H1 (cell line): ENCODE results near the gene RTEL1. TPM values are rescaled to one million over a fixed set of nuclear protein-coding genes. Genes with fewer than 3 reads are reported as not detected.

Experiments used
- CTCF ChIA-PET: fragments of 300-600 bp; sonication (Branson Sonifier 250); formaldehyde crosslinking; loops from one replicate; lab custom pipeline; 2021; ENCODE audit not compliant: partially characterized antibody; lab: Charles Lee
- POLR2A ChIA-PET: fragments of 300-600 bp; sonication (Branson Sonifier 250); formaldehyde crosslinking; loops from one replicate; lab custom pipeline; 2021; ENCODE audit warnings: inconsistent platforms; ENCODE audit not compliant: partially characterized antibody; lab: Charles Lee
- DNase-seq, 2 experiments: peaks; one replicate each; pipeline versions ENCODE4 v3.0.0 to v3.0.0-alpha.2; 2010 to 2022; ENCODE audit warnings: low spot score in 2 of 2, low read depth in 1 of 2, mixed read lengths in 1 of 2
- FAIRE-seq: peaks from 2 replicates; lab custom pipeline; 2011; peaks lifted over from hg19 to GRCh38; lab: Jason Lieb, UNC
- H2AFZ ChIP-seq: 2 replicates; pipeline ENCODE4 v1.8.1; 2012; ENCODE audit warnings: low read length, inconsistent platforms
- H2AK5ac ChIP-seq: 2 replicates; pipeline ENCODE4 v1.6.1; 2013; ENCODE audit warnings: low read depth, low read length
- H2BK120ac ChIP-seq: replicated peaks from 2 replicates; pipeline ENCODE3; 2013; ENCODE audit warnings: low read depth, low read length, inconsistent platforms
- H2BK12ac ChIP-seq: 2 replicates; pipeline ENCODE4 v1.6.1; 2013; ENCODE audit warnings: low read depth, low read length
- H2BK15ac ChIP-seq: 2 replicates; pipeline ENCODE4 v1.6.1; 2013; ENCODE audit warnings: low read length
- H2BK20ac ChIP-seq: 2 replicates; pipeline ENCODE4 v1.6.1; 2013; ENCODE audit warnings: low read length
- H2BK5ac ChIP-seq: 2 replicates; pipeline ENCODE4 v1.6.1; 2013; ENCODE audit warnings: low read depth, low read length
- H3K14ac ChIP-seq: 2 replicates; pipeline ENCODE4 v1.6.1; 2013; ENCODE audit warnings: inconsistent platforms; ENCODE audit not compliant: insufficient read length
- H3K18ac ChIP-seq: 2 replicates; pipeline ENCODE4 v1.6.1; 2013; ENCODE audit warnings: low read length; ENCODE audit errors: extremely low read depth
- H3K23ac ChIP-seq: 2 replicates; pipeline ENCODE4 v1.6.1; 2013; ENCODE audit warnings: inconsistent platforms; ENCODE audit not compliant: insufficient read length
- H3K23me2 ChIP-seq: 2 replicates; pipeline ENCODE4 v1.6.1; 2013; ENCODE audit warnings: low read depth, low read length
- H3K27ac ChIP-seq: 2 replicates; pipeline ENCODE4 v1.6.1; 2011; ENCODE audit warnings: low read depth, low read length, inconsistent platforms
- H3K27me3 ChIP-seq, 4 experiments: replicated peaks in 1 of 4; 1 replicate in 1 of 4; 2 replicates in 3 of 4; pipeline versions ENCODE4 v1.6.1 to v1.8.1; 2011 to 2013; ENCODE audit warnings: low read length in 3 of 4, mild to moderate bottlenecking in 3 of 4, inconsistent platforms in 2 of 4, mixed read lengths in 2 of 4, moderate library complexity in 1 of 4; ENCODE audit not compliant: control insufficient read depth in 3 of 4, insufficient read depth in 3 of 4; ENCODE audit errors: extremely low read depth in 1 of 4
- H3K36me3 ChIP-seq, 4 experiments: 2 replicates each; pipeline versions ENCODE4 v1.6.1 to v1.8.1; 2011 to 2013; ENCODE audit warnings: mild to moderate bottlenecking in 4 of 4, low read length in 3 of 4, moderate library complexity in 2 of 4, control low read depth in 1 of 4, inconsistent platforms in 1 of 4; ENCODE audit not compliant: insufficient read depth in 4 of 4, control insufficient read depth in 2 of 4
- H3K4ac ChIP-seq: replicated peaks from 2 replicates; pipeline ENCODE3; 2013; ENCODE audit warnings: low read length, low read depth, mixed read lengths, inconsistent platforms; ENCODE audit not compliant: insufficient read length
- H3K4me1 ChIP-seq, 4 experiments: replicated peaks in 1 of 4; 1 replicate in 1 of 4; 2 replicates in 3 of 4; pipeline versions ENCODE4 v1.6.1 to v1.8.1; 2011 to 2013; ENCODE audit warnings: low read length in 3 of 4, inconsistent platforms in 2 of 4, mixed read lengths in 1 of 4; ENCODE audit not compliant: insufficient read depth in 4 of 4, control insufficient read depth in 3 of 4
- H3K4me2 ChIP-seq, 2 experiments: 2 replicates each; pipeline versions ENCODE4 v1.6.1 to v1.8.1; 2011 to 2013; ENCODE audit warnings: low read depth in 2 of 2, low read length in 2 of 2, control low read depth in 1 of 2, inconsistent platforms in 1 of 2, mild to moderate bottlenecking in 1 of 2; ENCODE audit not compliant: insufficient read depth in 1 of 2
- H3K4me3 ChIP-seq, 4 experiments: fragments of 200-600, 300-600 bp in 1 of 4; sonication (generic), shearing (Covaris generic), sonication (Bioruptor Twin) in 1 of 4; 2 replicates each; pipeline versions ENCODE4 v1.5.1 to v1.8.1; 2011 to 2016; ENCODE audit warnings: low read length in 4 of 4, low read depth in 3 of 4, control low read depth in 2 of 4, inconsistent platforms in 2 of 4, mild to moderate bottlenecking in 2 of 4, mixed read lengths in 1 of 4, moderate library complexity in 1 of 4; ENCODE audit not compliant: insufficient read depth in 2 of 4; ENCODE audit errors: extremely low read depth in 1 of 4
- H3K56ac ChIP-seq: replicated peaks from 2 replicates; pipeline ENCODE3; 2013; ENCODE audit warnings: low read depth, mild to moderate bottlenecking, mixed read lengths, low read length, inconsistent platforms; ENCODE audit not compliant: insufficient read length
- H3K79me1 ChIP-seq: 2 replicates; pipeline ENCODE4 v1.6.1; 2013; ENCODE audit warnings: low read depth, low read length, control low read depth
- H3K79me2 ChIP-seq, 2 experiments: 2 replicates each; pipeline versions ENCODE4 v1.6.1 to v1.8.1; 2012 to 2013; ENCODE audit warnings: low read length in 2 of 2, mild to moderate bottlenecking in 2 of 2, inconsistent platforms in 1 of 2; ENCODE audit not compliant: insufficient read depth in 2 of 2, control insufficient read depth in 1 of 2
- H3K9ac ChIP-seq, 4 experiments: replicated peaks in 1 of 4; 1 replicate in 1 of 4; 2 replicates in 3 of 4; pipeline versions ENCODE4 v1.6.1 to v1.8.1; 2011 to 2013; ENCODE audit warnings: low read depth in 3 of 4, low read length in 3 of 4, control low read depth in 2 of 4, mild to moderate bottlenecking in 2 of 4, moderate library complexity in 2 of 4, inconsistent platforms in 1 of 4; ENCODE audit errors: extremely low read depth in 1 of 4
- H3K9me3 ChIP-seq, 2 experiments: 2 replicates each; pipeline versions ENCODE4 v1.6.1 to v1.8.1; 2012 to 2013; ENCODE audit warnings: mild to moderate bottlenecking in 2 of 2, moderate library complexity in 2 of 2, control low read depth in 1 of 2, inconsistent platforms in 1 of 2, low read depth in 1 of 2, low read length in 1 of 2, mixed read lengths in 1 of 2; ENCODE audit not compliant: insufficient read depth in 2 of 2
- H4K20me1 ChIP-seq, 2 experiments: replicated peaks in 1 of 2; 2 replicates each; pipeline versions ENCODE3 to v1.8.1; 2011 to 2013; ENCODE audit warnings: inconsistent platforms in 2 of 2, low read length in 2 of 2, mild to moderate bottlenecking in 1 of 2; ENCODE audit not compliant: insufficient read depth in 2 of 2, control insufficient read depth in 1 of 2
- H4K5ac ChIP-seq: 2 replicates; pipeline ENCODE4 v1.6.1; 2013; ENCODE audit warnings: low read length, low read depth, mixed read lengths, inconsistent platforms; ENCODE audit not compliant: insufficient read length
- H4K8ac ChIP-seq: 2 replicates; pipeline ENCODE4 v1.8.0; 2013; ENCODE audit warnings: mild to moderate bottlenecking, moderate library complexity, low read length, inconsistent platforms; ENCODE audit not compliant: insufficient read depth; ENCODE audit errors: extremely low read depth
- H4K91ac ChIP-seq: replicated peaks from 2 replicates; pipeline ENCODE3; 2013; ENCODE audit warnings: low read length, mixed read lengths, inconsistent platforms; ENCODE audit not compliant: insufficient read length
- ASH2L ChIP-seq: fragments of 200-600, 300-600 bp; sonication (generic); IDR thresholded peaks from one replicate; pipeline ENCODE4 v1.7.1; 2017; ENCODE audit warnings: low read length
- E2F6 ChIP-seq: IDR thresholded peaks from 2 replicates; pipeline ENCODE4 v1.6.1; 2012; ENCODE audit warnings: inconsistent platforms
- EGR1 ChIP-seq: IDR thresholded peaks from 2 replicates; pipeline ENCODE4 v1.6.1; 2011; ENCODE audit warnings: low read depth, low read length, borderline replicate concordance
- SAP30 ChIP-seq: fragments of 300-600 bp; sonication (generic); IDR thresholded peaks from 2 replicates; pipeline ENCODE4 v1.7.1; 2012; ENCODE audit warnings: low read length, moderate library complexity, mild to moderate bottlenecking, inconsistent platforms; ENCODE audit not compliant: insufficient read depth, insufficient replicate concordance
- SIRT6 ChIP-seq: IDR thresholded peaks from one replicate; pipeline ENCODE4 v1.7.1; 2012; ENCODE audit warnings: low read length, inconsistent platforms
- SP1 ChIP-seq: IDR thresholded peaks from 2 replicates; pipeline ENCODE4 v1.6.1; 2011; ENCODE audit warnings: low read depth, low read length
- SRF ChIP-seq: IDR thresholded peaks from 2 replicates; pipeline ENCODE4 v1.6.1; 2011; ENCODE audit warnings: mild to moderate bottlenecking, low read depth, low read length, moderate library complexity
- TEAD4 ChIP-seq: IDR thresholded peaks from 2 replicates; pipeline ENCODE4 v1.6.1; 2012; ENCODE audit warnings: low read depth, low read length, inconsistent platforms, mixed read lengths
- ZNF274 ChIP-seq: IDR thresholded peaks from 2 replicates; pipeline ENCODE4 v1.7.0; 2012; ENCODE audit warnings: low read length, borderline replicate concordance; ENCODE audit errors: extremely low read depth
- WGBS, 2 experiments: shearing (Covaris generic) in 1 of 2; methylation state at CpG; one replicate each; pipeline versions ENCODE4 v1.1.6 to v1.1.7; 2013 to 2015; ENCODE audit warnings: low lambda C conversion rate in 2 of 2, mixed read lengths in 2 of 2, inconsistent platforms in 1 of 2, low coverage in 1 of 2, missing lambda C conversion rate in 1 of 2; ENCODE audit not compliant: insufficient replicate concordance in 2 of 2, insufficient coverage in 1 of 2, insufficient read length in 1 of 2; ENCODE audit errors: extremely low coverage in 1 of 2, missing lambda C conversion rate in 1 of 2; 5-methylcytosine and 5-hydroxymethylcytosine counted together
- polyA plus RNA-seq, 7 experiments: library from polyadenylated mRNA; depleted of rRNA in 3 of 7; stranded (reverse) in 5 of 7; unstranded in 2 of 7; fragments of >200 nt in 5 of 7; fragments of 200-250 nt in 2 of 7; gene quantifications; 1 replicate in 5 of 7; 2 replicates in 1 of 7; 4 replicates in 1 of 7; pipeline versions ENCODE4 v1.2.1 to v1.2.3, GENCODE V29; 2011 to 2013; ENCODE audit warnings: missing spikeins in 2 of 7, mixed read lengths in 2 of 7
- total RNA-seq: library from RNA; stranded (reverse); fragmentation: NEBNext Ultra II Directional; extraction: Animal tissue kit (Norgen Biotek cat#: 25700); gene quantifications from 2 replicates; pipeline ENCODE4 v1.2.1, GENCODE V29; 2021

The RTEL1 gene
- total and polyA plus RNA-seq, 2 of the 8 experiments (the other 6 are each of a cell fraction or from before 2014, with no cell fraction given): 16.2 to 37.1 TPM

DNA sequence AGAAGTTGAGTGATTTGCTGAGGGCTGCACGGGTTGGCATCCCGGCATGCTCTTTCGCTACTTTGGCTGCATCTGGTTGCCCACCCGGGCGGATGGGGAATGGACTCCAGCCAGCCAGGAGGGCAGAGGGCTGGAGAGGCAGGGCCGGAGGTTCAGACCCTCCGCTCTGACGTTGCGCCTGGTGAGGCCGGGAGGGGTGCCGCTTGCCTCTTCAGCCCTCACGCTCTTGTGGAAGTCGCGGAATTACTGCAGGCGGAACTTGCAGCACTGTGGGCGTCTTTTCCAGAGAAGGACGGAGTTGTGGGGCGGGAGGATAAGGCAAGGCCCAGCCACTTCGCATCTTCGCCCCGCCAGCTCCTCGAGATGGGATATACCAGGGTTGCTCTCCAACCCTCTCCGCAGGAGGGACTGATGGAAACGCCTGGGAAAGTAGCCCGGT is 656 bp downstream of the RTEL1 start:
- Histone ChIP-seq H3K9me3 (no peaks in the 10 kb centered on the region), H2BK5ac (no peak overlapping the region; the same call in 1 of the 2 replicates), H3K18ac (no peak overlapping the region), H3K9ac (peak overlapping the region in 3 of 4 experiments; percentile 1 to 44 (median 20); a peak in 4 of 7 replicates), H3K56ac (no peak overlapping the region), H3K4me2 (peak overlapping the region; percentile 76 to 81), H2BK20ac (no peak overlapping the region), H3K4me3 (peak overlapping the region; percentile 75 to 96 (median 84)), H2BK12ac (0 out of 2 replicates have a peak overlapping the region, but pooled peaks have one; percentile 27), H3K4ac (no peak overlapping the region), H4K5ac (no peak overlapping the region), H3K27ac (no peak overlapping the region), H3K23ac (no peak overlapping the region), H2BK15ac (no peak overlapping the region), H3K4me1 (peaks cover 0 to 16% (median 14%) of the 10 kb centered on the region in 4 experiments; a peak in 6 of 7 replicates), H3K14ac (no peak overlapping the region), H3K36me3 (peaks cover 0 to 15% (median 4%) of the 10 kb centered on the region in 4 experiments; a peak in 4 of 8 replicates), H3K23me2 (peaks cover 11% of the 10 kb centered on the region), H3K79me2 (peaks cover 0 to 9% of the 10 kb centered on the region in 2 experiments; a peak in 1 of 4 replicates), H4K91ac (no peak overlapping the region), H4K20me1 (peaks cover 3 to 4% of the 10 kb centered on the region in 2 experiments), H2AFZ (peak overlapping the region; percentile 63; the same call in 1 of the 2 replicates), H2AK5ac (no peak overlapping the region), H3K27me3 (no peaks in the 10 kb centered on the region), H3K79me1 (no peaks in the 10 kb centered on the region; the same call in 1 of the 2 replicates), H4K8ac (peak overlapping the region; percentile 66; the same call in 1 of the 2 replicates), H2BK120ac (no peak overlapping the region)
- ChIA-PET POLR2A (interaction anchor here (0.5 to 1.9 kb wide), 16 partner anchors 10 to 392 kb away, joined by 3 to 15 read pairs (median 4); partner anchors contain the start of genes ARFRP1, PPDPF, TNFRSF6B and TPD52L2), CTCF (interaction anchor here (1.0 to 1.3 kb wide), 3 partner anchors 21 to 114 kb away, joined by 3 read pairs; no protein-coding TSS in a partner anchor)
- no peak for TF ChIP-seq ASH2L
- TF ChIP-seq ZNF274: no peak
- TF ChIP-seq SIRT6: no peak
- no peak for TF ChIP-seq EGR1
- TF ChIP-seq SP1: no peak
- no peak for TF ChIP-seq SRF
- no peak for TF ChIP-seq E2F6
- TF ChIP-seq SAP30: peak; percentile 56
- no peak for TF ChIP-seq TEAD4
- DNase-seq (no peak), FAIRE-seq (no peak)
- WGBS, 2 experiments: 8% methylated on average over 23 of the region's 25 CpGs; no CpG with 5 or more reads in 1 of the 2 experiments
